HG03103 (cell line): ENCODE results near the gene OMG.
"Not testable (repeated sequence)": the region's sequence is repeated elsewhere in the genome, so short reads cannot be mapped to it uniquely, and the experiment has no call there.

Experiments used
- ATAC-seq: cut with Tn5 transposase; IDR thresholded peaks from one replicate; pipeline ENCODE4 v1.9.1; 2021; ENCODE audit warnings: low read depth; ENCODE audit not compliant: unreplicated experiment

Gene OMG

GRCh38 chr17:31269036-31269577, 27.9 kb downstream of the OMG start:
- ATAC-seq, result no peak

GRCh38 chr17:31266042-31266441, 31.0 kb downstream of the OMG start:
- ATAC-seq, result no peak

DNA sequence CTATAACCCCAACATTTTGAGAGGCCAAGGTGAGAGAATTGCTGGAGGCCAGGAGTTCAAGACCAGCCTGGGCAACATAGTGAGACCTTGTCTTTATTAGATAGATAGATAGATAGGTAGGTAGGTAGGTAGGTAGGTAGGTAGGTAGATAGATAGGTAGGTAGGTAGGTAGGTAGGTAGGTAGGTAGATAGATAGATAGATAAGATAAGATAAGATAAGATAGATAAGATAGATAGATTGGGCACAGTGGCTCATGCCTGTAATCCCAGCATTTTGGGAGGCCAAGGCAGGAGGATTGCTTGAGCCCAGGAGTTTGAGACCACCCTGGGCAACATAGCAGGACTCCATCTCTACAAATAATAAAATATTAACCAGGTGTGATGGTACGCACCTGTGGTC, 34.1 kb downstream of the OMG start:
- not testable (repeated sequence) for ATAC-seq

DNA sequence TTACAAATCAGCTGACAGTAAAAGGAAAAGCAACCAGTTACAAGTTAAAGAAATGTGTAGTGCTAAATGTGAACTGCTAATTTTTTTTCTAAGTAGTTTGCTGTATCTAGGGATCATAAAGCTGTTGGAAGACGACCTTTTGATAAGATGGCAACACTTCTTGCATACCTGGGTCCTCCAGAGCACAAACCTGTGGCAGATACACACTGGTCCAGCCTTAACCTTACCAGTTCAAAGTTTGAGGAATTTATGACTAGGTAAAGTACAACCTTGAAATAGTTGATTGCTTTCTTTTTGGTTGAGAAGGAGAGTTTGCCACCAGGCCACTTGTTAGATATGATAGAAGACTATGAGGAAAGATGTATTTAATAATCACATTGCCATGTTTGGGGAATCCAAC, 35.4 kb downstream of the OMG start:
- ATAC-seq, result no peak

DNA sequence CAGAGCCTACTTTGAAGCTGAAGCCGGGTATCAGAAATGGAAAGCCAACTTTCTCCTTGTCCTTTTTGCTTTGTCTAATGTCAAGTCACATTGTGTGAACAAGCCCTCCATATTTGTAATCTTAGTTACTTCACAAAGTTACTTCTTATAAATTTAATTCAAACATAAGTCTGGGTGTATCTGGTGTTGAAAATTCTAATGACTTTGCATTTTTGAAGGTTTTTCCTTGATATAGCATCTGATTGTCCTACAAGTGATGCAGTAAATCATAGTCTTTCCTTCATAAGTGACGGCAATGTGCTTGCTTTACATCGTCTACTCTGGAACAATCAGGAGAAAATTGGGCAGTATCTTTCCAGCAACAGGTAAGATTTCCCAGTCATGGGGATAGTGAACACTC, 36.9 kb downstream of the OMG start:
- ATAC-seq, result no peak

DNA sequence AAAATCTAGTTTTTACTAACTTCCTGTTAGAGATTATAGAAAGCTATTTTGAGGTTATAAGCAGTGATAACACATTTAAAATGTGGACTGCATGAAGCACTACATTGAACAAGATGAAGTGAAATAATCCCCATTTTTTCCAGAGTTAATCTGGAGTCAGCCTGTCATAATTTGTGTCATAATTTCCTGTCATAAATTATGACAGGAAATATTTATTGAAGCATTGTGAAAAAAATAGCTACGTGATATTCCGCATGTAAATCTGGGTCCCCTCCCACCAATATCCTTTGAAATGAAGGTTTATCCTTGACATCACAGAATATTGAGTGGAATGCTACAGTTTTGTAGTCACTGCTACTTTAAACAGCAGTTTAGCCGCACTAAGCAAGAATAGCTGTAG, 40.1 kb downstream of the OMG start:
- no peak for ATAC-seq

DNA sequence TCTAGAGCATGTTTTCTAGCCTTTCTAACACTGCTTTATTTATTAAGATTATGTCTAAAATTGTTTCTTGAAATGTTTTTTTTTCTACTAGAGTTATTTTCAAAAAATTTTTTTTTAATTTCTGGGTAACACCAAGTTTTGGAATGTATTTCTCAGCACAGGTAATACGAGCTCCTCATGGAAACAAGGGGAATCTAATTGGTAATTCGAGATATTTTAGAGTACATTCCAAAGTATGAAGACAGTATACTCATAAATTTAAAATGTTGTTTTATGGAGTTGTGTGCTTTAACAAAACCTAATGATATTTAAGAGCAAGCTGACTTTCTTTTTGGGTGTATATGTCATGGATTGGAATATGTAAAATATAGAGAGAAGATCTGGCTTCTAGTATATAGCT, 42.4 kb downstream of the OMG start:
- ATAC-seq, result no peak

DNA sequence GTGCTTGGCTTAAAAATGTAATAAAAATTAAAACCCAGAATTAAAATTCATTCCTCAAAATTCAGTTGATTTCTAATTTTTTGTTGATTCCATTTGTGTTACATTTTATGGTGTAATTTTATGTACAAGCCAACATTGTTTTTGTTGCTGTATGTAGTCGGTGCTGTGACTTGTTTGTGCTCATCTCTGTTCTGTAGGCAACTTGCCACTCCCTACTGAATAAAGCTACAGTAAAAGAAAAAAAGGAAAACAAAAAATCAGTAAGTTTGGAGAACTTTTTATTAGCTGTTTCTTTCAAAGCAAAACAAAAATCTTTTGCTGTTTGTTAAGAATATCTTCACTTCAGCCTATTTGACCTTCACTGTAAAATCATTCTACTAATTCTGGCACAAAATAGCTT, 44.3 kb downstream of the OMG start:
- ATAC-seq, result no peak

DNA sequence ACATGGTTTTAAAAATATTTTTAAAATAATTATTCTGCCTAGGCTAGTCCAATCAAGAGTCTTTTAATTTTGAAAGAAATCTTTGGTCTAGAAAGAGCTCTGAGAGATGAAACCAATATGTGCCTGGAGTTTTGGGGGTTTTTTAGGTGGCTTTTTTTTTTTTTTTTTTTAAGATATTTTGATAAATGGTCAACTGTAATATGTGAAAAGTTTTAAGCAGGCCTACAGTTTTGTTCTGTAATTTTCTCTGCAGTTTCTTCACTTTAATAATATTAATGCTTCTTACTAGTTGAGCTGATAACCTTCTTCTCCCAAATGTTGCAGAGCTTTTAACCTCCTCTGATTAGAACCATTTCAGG, 45.1 kb downstream of the OMG start:
- ATAC-seq, result no peak

GRCh38 chr17:31251105-31251969, 45.7 kb downstream of the OMG start:
- no peak for ATAC-seq

DNA sequence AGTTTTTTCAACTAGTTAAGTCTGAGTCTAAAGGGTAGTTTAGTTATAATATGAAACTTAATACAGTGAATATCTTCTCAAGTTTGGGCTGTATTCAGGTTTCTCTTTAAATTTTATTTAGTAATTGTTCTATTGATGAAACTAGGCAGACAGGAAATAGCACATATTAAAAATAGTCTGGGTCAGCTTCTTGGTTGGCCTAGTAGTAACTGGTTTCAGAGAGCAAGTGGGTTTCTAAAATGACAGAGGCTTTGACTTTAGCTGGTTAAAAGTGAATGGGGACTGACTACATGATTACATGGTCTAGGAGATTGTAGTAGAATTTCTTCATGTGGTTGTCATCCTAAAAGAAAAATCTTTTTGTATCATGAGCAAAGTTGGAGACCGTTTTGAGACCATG, 46.8 kb downstream of the OMG start:
- ATAC-seq, result no peak

DNA sequence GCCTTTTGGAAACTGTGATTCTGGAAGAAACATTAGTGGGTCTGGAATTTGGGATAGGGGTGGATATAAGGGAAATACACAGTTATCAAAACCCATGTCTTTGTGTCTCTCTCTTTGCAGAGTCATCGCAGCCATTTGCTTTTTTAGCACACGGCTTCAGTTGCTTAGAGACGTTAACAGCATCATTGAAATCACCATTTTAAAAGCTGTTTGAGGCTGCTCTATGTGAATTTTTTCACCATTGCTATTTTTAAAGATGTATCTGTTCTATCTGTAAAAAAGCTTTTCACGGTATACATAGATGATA, 47.3 kb downstream of the OMG start:
- ATAC-seq, result no peak

- ATAC-seq, result no peak
Measured at GRCh38 chr17:31248986-31249834, 47.8 kb downstream of the OMG start.
